ENCODE measurements around the gene DENND1A. TPM values are rescaled to one million over a fixed set of nuclear protein-coding genes. Genes with fewer than 3 reads are reported as not detected.

Gene DENND1A
- total RNA-seq, 6 experiments from 2014 or later: 13.9 to 22.6 (median 16.3) TPM

DNA sequence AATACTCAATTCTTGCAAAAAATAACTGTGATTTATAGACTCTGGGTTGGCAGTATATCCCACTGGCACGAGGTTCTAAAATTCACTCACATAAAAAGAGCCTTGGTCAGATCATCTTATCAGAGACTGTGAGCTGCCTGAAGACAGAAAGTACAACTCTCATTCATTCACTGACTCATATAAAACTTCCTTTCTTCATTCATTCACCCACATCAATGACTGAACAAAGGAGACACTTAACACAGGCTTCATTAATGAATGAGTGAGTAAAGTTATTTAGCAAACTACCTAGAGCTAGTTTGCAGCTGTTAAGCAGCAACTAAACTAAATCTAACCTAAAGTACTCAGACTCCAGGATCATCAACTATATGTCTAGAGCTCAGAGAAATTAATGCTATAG, 214.7 kb downstream of the DENND1A start:
- H3K4me3 ChIP-seq: no peak overlapping the region
- no peaks in the 10 kb centered on the region for H3K36me3 ChIP-seq
- no peaks in the 10 kb centered on the region for H3K4me1 ChIP-seq
- 92% methylated on average over 1 of the region's 1 CpG for WGBS (ENCODE audit: insufficient coverage, low coverage, low lambda C conversion rate, missing lambda C conversion rate)
- H3K9me3 ChIP-seq: no peaks in the 10 kb centered on the region
- TF ChIP-seq CTCF (IDR thresholded peaks at IDR 0.05) (no peak), POLR2A (IDR thresholded peaks at IDR 0.05) (no peak)
- intact Hi-C loops (cut with DNase I): no loop called here
- no peaks in the 10 kb centered on the region for H3K27me3 ChIP-seq
- ATAC-seq (no peak), DNase-seq (no peak)
- no peak overlapping the region for H3K27ac ChIP-seq

- no peaks in the 10 kb centered on the region for H3K27me3 ChIP-seq
- ATAC-seq (no peak), DNase-seq (no peak)
- 93% methylated on average over 2 of the region's 2 CpGs for WGBS (ENCODE audit: insufficient coverage, low coverage, low lambda C conversion rate, missing lambda C conversion rate)
- H3K4me3 ChIP-seq: no peak overlapping the region
- no peaks in the 10 kb centered on the region for H3K36me3 ChIP-seq
- H3K27ac ChIP-seq: no peak overlapping the region
- no peaks in the 10 kb centered on the region for H3K9me3 ChIP-seq
- intact Hi-C loops (cut with DNase I): no loop called here
- H3K4me1 ChIP-seq: no peaks in the 10 kb centered on the region
- TF ChIP-seq POLR2A (IDR thresholded peaks at IDR 0.05) (no peak), CTCF (IDR thresholded peaks at IDR 0.05) (no peak)
Measured at GRCh38 chr9:123713282-123713681, 216.6 kb downstream of the DENND1A start.

- no peak overlapping the region for H3K27ac ChIP-seq
- no peak for TF ChIP-seq CTCF (IDR thresholded peaks at IDR 0.05)
- no peak for TF ChIP-seq POLR2A (IDR thresholded peaks at IDR 0.05)
- intact Hi-C loops (cut with DNase I): no loop called here
- no peaks in the 10 kb centered on the region for H3K4me1 ChIP-seq
- WGBS (ENCODE audit: insufficient coverage, low coverage, low lambda C conversion rate, missing lambda C conversion rate): 100% methylated on average over 1 of the region's 1 CpG
- no peaks in the 10 kb centered on the region for H3K9me3 ChIP-seq
- no peak overlapping the region for H3K4me3 ChIP-seq
- DNase-seq: no peak
- no peak for ATAC-seq
- H3K27me3 ChIP-seq: no peaks in the 10 kb centered on the region
- no peaks in the 10 kb centered on the region for H3K36me3 ChIP-seq
Measured at GRCh38 chr9:123712399-123712798, 217.5 kb downstream of the DENND1A start.

DNA sequence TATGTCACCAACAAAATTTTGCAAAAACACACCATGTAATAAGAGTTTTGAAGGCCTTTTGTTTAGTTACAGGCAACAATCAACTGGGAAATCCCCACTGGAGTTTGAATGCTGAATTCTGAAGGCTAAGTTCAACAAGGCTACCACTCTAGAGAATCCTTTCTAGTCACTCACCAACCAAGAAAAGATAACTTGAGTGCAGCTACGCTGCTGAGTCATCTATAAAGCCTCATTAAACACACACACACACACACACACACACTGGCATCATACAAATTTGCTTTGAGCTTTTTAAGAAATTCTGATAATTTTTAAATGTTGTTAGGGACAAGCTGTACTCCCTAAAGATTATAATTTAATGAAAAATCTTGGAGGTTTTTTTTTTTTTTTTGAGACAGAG, 219.6 kb downstream of the DENND1A start:
- 71% methylated on average over 1 of the region's 1 CpG for WGBS (ENCODE audit: insufficient coverage, low coverage, low lambda C conversion rate, missing lambda C conversion rate)
- Histone ChIP-seq H3K27me3 (no peaks in the 10 kb centered on the region), H3K4me1 (no peaks in the 10 kb centered on the region), H3K27ac (no peak overlapping the region), H3K36me3 (no peaks in the 10 kb centered on the region), H3K4me3 (no peak overlapping the region), H3K9me3 (no peaks in the 10 kb centered on the region)
- intact Hi-C loops (cut with DNase I): no loop called here
- ATAC-seq (no peak), DNase-seq (no peak)
- no peak for TF ChIP-seq POLR2A (IDR thresholded peaks at IDR 0.05)
- no peak for TF ChIP-seq CTCF (IDR thresholded peaks at IDR 0.05)

GRCh38 chr9:123702483-123702882, 227.4 kb downstream of the DENND1A start:
- Histone ChIP-seq H3K4me1 (no peaks in the 10 kb centered on the region), H3K27ac (no peak overlapping the region), H3K4me3 (no peak overlapping the region), H3K36me3 (no peaks in the 10 kb centered on the region), H3K9me3 (peaks cover 0 to 3% (median 0%) of the 10 kb centered on the region in 4 donors), H3K27me3 (no peaks in the 10 kb centered on the region)
- TF ChIP-seq POLR2A (IDR thresholded peaks at IDR 0.05) (no peak), CTCF (IDR thresholded peaks at IDR 0.05) (no peak)
- DNase-seq (no peak), ATAC-seq (no peak)
- 100% methylated on average over 1 of the region's 1 CpG for WGBS (ENCODE audit: insufficient coverage, low coverage, low lambda C conversion rate, missing lambda C conversion rate)
- intact Hi-C loops (cut with DNase I): no loop called here

Measured in right lobe of liver (tissue), 6 donors.